OCI-M2 (cell line): ENCODE data around the gene TANC1.

Experiments used
- DNase-seq: peaks from one replicate; lab custom pipeline; 2025; ENCODE audit not compliant: unreplicated experiment; lab: John Stamatoyannopoulos, UW

TANC1 gene

GRCh38 chr2:159185401-159186130 is 217.1 kb downstream of the TANC1 start:
- no peak for DNase-seq

GRCh38 chr2:159186462-159186861 is 218.0 kb downstream of the TANC1 start:
- no peak for DNase-seq

GRCh38 chr2:159187106-159187505 is 218.7 kb downstream of the TANC1 start:
- DNase-seq, result no peak

GRCh38 chr2:159188449-159188848 is 220.0 kb downstream of the TANC1 start:
- no peak for DNase-seq

GRCh38 chr2:159192371-159192918 is 224.0 kb downstream of the TANC1 start:
- DNase-seq, result no peak

GRCh38 chr2:159193791-159194190 is 225.4 kb downstream of the TANC1 start:
- no peak for DNase-seq

GRCh38 chr2:159194241-159194640 is 225.8 kb downstream of the TANC1 start:
- DNase-seq, result no peak

- DNase-seq, result no peak
Observed at GRCh38 chr2:159195697-159196096, 227.3 kb downstream of the TANC1 start.

- DNase-seq, result no peak
Observed at GRCh38 chr2:159196393-159196925, 228.0 kb downstream of the TANC1 start.

- no peak for DNase-seq
Observed at GRCh38 chr2:159199236-159199635, 230.8 kb downstream of the TANC1 start.

GRCh38 chr2:159199761-159200465 is 231.5 kb downstream of the TANC1 start:
- DNase-seq, result no peak

GRCh38 chr2:159200498-159200897 is 232.1 kb downstream of the TANC1 start:
- DNase-seq, result no peak

GRCh38 chr2:159201360-159202063 is 233.1 kb downstream of the TANC1 start:
- DNase-seq, result no peak

- DNase-seq, result no peak
Observed at GRCh38 chr2:159202568-159203071, 234.2 kb downstream of the TANC1 start.

GRCh38 chr2:159204381-159205144 is 236.1 kb downstream of the TANC1 start:
- DNase-seq, result no peak

- no peak for DNase-seq
Observed at GRCh38 chr2:159206736-159207380, 238.4 kb downstream of the TANC1 start.

- DNase-seq, result no peak
Observed at GRCh38 chr2:159208438-159208837, 240.0 kb downstream of the TANC1 start.

GRCh38 chr2:159209341-159210306 is 241.2 kb downstream of the TANC1 start:
- DNase-seq, result no peak
